ENCODE measurements around the gene NUP98.

The NUP98 gene

DNA sequence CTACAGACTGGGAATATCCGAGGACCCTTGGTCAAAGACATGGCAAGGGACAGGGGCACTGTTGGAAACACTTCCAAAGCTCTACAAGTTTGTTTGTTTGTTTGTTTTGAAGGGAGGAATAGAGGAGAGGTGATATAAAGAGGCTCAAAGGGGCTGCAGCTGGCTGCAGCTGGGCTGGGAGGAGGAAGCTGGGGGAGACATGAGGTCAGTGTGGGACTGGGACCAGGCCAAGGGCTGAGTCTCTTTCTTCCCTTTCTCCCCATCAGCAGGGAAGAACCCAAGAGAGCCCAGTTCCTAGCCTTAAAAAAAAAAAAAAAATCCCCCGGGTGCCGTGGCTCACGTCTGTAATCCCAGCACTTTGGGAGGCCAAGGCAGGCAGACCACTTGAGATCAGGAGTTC is 38.4 kb upstream of the NUP98 start:
- no peak overlapping the region for H3K9ac ChIP-seq (ENCODE audit: low read depth, low read length)
- no peaks in the 10 kb centered on the region for H3K9me3 ChIP-seq (ENCODE audit: insufficient read depth, low read depth, low read length)
- WGBS = 91% methylated on average over 4 of the region's 4 CpGs
- H3K4me1 ChIP-seq (ENCODE audit: insufficient read depth, low read length) = peaks cover 25% of the 10 kb centered on the region
- H3K36me3 ChIP-seq (ENCODE audit: insufficient read depth, low read length) = peaks cover 11% of the 10 kb centered on the region; the same call in 1 of the 2 replicates
- H3K27me3 ChIP-seq (ENCODE audit: insufficient read depth, low read length) = no peaks in the 10 kb centered on the region
- no peak overlapping the region for H3K4me3 ChIP-seq (ENCODE audit: low read length)
- no peak overlapping the region for H3K27ac ChIP-seq (ENCODE audit: low read depth, low read length)

DNA sequence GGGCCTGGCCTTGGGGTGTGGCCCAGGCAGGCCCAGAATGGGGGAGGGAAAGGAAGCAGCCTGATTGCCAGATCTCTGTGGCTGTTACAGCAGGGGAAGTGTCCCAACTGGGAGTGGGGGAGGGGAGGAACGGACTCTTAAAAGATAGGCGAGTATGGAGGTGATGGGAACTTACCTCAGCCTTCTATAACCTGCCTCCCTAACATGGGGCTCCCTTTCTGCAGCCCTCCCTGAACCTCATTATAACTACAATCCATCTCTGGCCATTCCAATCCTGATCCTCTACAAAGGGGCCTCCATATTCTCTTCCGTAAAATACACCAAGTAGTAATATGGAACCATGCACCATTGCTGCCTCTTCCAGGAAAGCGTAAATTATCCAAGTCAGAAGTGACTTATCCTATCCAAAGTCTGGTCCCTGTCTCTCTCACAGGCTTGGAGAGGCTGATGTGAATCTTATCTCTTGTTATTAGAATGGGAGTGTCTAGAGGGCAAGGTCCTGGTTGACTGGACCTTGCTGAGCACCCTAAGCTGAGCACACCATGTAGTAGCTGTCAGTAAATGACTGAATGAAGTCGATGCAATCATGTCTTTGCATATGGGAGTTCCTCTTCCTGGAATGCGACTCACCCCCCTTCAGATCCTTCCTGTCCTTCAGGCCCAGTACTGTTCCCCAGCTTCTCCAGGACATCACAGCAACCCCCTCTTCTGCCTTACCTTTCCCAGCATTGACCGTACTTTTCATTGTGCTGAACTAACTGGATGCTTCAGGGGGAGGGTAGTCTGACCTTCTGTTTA is 37.5 kb upstream of the NUP98 start:
- Histone ChIP-seq H3K9ac (ENCODE audit: low read depth, low read length) (no peak overlapping the region), H3K4me3 (ENCODE audit: low read length) (no peak overlapping the region), H3K9me3 (ENCODE audit: insufficient read depth, low read depth, low read length) (no peaks in the 10 kb centered on the region), H3K4me1 (ENCODE audit: insufficient read depth, low read length) (peaks cover 23% of the 10 kb centered on the region), H3K27me3 (ENCODE audit: insufficient read depth, low read length) (no peaks in the 10 kb centered on the region), H3K36me3 (ENCODE audit: insufficient read depth, low read length) (peaks cover 16% of the 10 kb centered on the region; the same call in 1 of the 2 replicates), H3K27ac (ENCODE audit: low read depth, low read length) (no peak overlapping the region)
- WGBS = 94% methylated on average over 5 of the region's 7 CpGs

GRCh38 chr11:3834349-3834663 is 37.0 kb upstream of the NUP98 start:
- WGBS = 81% methylated on average over 4 of the region's 4 CpGs
- H3K36me3 ChIP-seq (ENCODE audit: insufficient read depth, low read length) = peaks cover 16% of the 10 kb centered on the region; the same call in 1 of the 2 replicates
- no peaks in the 10 kb centered on the region for H3K9me3 ChIP-seq (ENCODE audit: insufficient read depth, low read depth, low read length)
- no peaks in the 10 kb centered on the region for H3K27me3 ChIP-seq (ENCODE audit: insufficient read depth, low read length)
- H3K9ac ChIP-seq (ENCODE audit: low read depth, low read length) = no peak overlapping the region
- H3K4me3 ChIP-seq (ENCODE audit: low read length) = no peak overlapping the region
- no peak overlapping the region for H3K27ac ChIP-seq (ENCODE audit: low read depth, low read length)
- peaks cover 22% of the 10 kb centered on the region for H3K4me1 ChIP-seq (ENCODE audit: insufficient read depth, low read length)

DNA sequence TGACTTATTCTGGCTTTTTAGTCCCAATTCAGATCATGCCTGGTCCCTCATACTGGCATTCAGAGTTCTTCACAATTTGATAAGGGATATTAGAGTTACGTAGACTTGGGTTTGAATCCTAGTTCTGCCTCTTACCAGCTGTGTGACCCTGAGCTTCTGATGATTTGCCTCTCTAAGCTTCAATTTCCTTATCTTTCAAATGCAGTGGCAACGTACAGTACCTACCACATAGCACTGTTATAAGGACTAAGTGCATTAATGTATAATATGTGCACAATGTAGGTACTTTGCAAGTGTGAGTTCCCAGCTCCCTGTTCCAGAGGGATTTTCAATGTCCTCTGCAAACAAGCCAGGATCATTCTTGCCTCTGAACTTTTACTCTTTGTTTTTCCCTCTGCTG is 36.1 kb upstream of the NUP98 start:
- H3K27ac ChIP-seq (ENCODE audit: low read depth, low read length) = no peak overlapping the region
- H3K36me3 ChIP-seq (ENCODE audit: insufficient read depth, low read length) = peaks cover 16% of the 10 kb centered on the region; the same call in 1 of the 2 replicates
- no peaks in the 10 kb centered on the region for H3K9me3 ChIP-seq (ENCODE audit: insufficient read depth, low read depth, low read length)
- peaks cover 22% of the 10 kb centered on the region for H3K4me1 ChIP-seq (ENCODE audit: insufficient read depth, low read length)
- no peak overlapping the region for H3K9ac ChIP-seq (ENCODE audit: low read depth, low read length)
- H3K4me3 ChIP-seq (ENCODE audit: low read length) = no peak overlapping the region
- WGBS = 100% methylated on average over 1 of the region's 2 CpGs
- H3K27me3 ChIP-seq (ENCODE audit: insufficient read depth, low read length) = no peaks in the 10 kb centered on the region

GRCh38 chr11:3832816-3833215 is 35.5 kb upstream of the NUP98 start:
- 98% methylated on average over 2 of the region's 2 CpGs for WGBS
- Histone ChIP-seq H3K9ac (ENCODE audit: low read depth, low read length) (no peak overlapping the region), H3K4me1 (ENCODE audit: insufficient read depth, low read length) (peaks cover 18% of the 10 kb centered on the region), H3K36me3 (ENCODE audit: insufficient read depth, low read length) (peaks cover 20% of the 10 kb centered on the region), H3K27me3 (ENCODE audit: insufficient read depth, low read length) (no peaks in the 10 kb centered on the region), H3K9me3 (ENCODE audit: insufficient read depth, low read depth, low read length) (no peaks in the 10 kb centered on the region), H3K27ac (ENCODE audit: low read depth, low read length) (no peak overlapping the region), H3K4me3 (ENCODE audit: low read length) (no peak overlapping the region)

DNA sequence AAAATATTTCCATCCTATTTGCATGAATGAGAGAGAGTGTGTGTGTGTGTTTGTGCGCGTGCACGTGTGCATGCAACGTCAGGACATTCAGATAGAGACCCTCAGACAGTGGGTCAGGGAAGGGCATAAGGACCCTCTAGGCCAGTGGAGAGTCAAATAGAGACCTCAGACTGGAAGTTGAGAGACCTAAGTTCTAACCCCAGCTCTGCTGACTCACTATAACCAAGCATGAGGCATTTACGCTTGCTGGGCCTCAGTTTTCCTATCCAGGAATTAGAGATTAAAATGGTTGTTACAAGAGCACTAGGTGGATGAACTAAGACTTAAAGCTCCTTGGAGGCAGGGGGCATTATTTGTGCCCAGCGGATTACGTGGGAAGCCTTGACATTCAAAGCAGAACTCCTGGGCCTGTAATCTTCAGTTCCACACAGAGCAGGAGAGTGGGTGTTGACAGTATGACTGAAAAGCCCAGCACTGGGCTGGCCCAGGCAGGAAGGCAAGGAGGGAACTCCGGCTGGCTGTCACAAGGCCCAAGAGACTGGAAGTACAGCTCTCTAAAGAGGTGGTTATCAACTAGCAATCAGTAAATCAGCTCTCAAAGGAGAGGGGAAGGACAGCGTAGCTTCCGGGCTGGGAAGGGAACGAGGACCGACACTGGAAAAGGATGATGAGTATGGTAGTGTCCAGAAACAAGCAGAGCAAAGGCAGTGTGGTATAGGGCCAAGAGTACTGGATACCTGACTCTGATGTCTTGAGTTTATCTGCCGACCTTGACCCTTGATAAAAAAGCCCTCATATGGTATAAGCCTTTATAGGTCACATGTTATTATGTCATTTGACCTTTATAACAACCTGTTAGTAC is 34.3 kb upstream of the NUP98 start:
- peaks cover 28% of the 10 kb centered on the region for H3K36me3 ChIP-seq (ENCODE audit: insufficient read depth, low read length)
- no peaks in the 10 kb centered on the region for H3K9me3 ChIP-seq (ENCODE audit: insufficient read depth, low read depth, low read length)
- H3K9ac ChIP-seq (ENCODE audit: low read depth, low read length) = no peak overlapping the region
- WGBS = 82% methylated on average over 11 of the region's 13 CpGs
- peaks cover 23% of the 10 kb centered on the region for H3K4me1 ChIP-seq (ENCODE audit: insufficient read depth, low read length)
- no peaks in the 10 kb centered on the region for H3K27me3 ChIP-seq (ENCODE audit: insufficient read depth, low read length)
- H3K27ac ChIP-seq (ENCODE audit: low read depth, low read length) = no peak overlapping the region
- H3K4me3 ChIP-seq (ENCODE audit: low read length) = no peak overlapping the region

DNA sequence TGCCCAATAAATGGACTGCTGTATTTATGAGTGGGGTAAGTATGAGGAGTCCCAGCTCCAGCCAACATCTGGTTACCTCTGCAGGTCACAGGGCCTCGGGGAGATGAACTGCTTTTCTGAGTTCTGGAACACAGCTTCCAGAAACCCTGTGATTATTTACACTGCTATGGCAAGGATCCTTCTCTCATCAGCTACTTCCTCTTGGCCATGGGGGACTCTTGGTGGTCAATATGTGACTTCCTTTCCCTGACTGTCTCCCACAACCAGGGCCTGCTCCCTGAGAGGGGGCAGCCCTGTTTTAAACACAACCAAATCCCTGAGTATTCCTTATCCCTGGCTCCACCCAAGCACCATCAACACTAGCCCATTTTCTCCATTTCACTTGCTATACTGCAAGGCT is 33.4 kb upstream of the NUP98 start:
- Histone ChIP-seq H3K27me3 (ENCODE audit: insufficient read depth, low read length) (no peaks in the 10 kb centered on the region), H3K9me3 (ENCODE audit: insufficient read depth, low read depth, low read length) (no peaks in the 10 kb centered on the region), H3K27ac (ENCODE audit: low read depth, low read length) (no peak overlapping the region), H3K36me3 (ENCODE audit: insufficient read depth, low read length) (peaks cover 32% of the 10 kb centered on the region), H3K9ac (ENCODE audit: low read depth, low read length) (no peak overlapping the region), H3K4me1 (ENCODE audit: insufficient read depth, low read length) (peaks cover 25% of the 10 kb centered on the region), H3K4me3 (ENCODE audit: low read length) (no peak overlapping the region)
- 96% methylated on average over 1 of the region's 1 CpG for WGBS

DNA sequence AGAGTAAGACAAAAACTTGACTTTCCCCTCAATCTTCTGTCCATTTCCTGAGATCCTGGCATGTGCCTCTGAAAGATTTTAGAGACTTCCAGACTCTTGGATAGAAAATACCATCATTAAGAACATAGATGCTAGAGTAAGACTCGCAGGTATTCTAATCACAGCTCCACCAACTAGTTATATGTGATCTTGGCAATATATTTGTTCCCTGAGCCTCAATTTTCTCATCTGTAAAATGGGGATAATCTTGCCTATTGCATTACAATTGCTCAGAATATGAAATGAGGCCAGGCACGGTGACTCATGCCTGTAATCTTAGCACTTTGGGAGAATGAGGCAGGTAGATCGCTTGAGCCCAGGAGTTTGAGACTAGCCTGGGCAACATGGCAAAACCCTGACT is 32.7 kb upstream of the NUP98 start:
- H3K27me3 ChIP-seq (ENCODE audit: insufficient read depth, low read length) = no peaks in the 10 kb centered on the region
- no peak overlapping the region for H3K4me3 ChIP-seq (ENCODE audit: low read length)
- peaks cover 30% of the 10 kb centered on the region for H3K36me3 ChIP-seq (ENCODE audit: insufficient read depth, low read length)
- H3K9ac ChIP-seq (ENCODE audit: low read depth, low read length) = no peak overlapping the region
- WGBS = 87% methylated on average over 3 of the region's 3 CpGs
- H3K4me1 ChIP-seq (ENCODE audit: insufficient read depth, low read length) = peaks cover 26% of the 10 kb centered on the region
- H3K27ac ChIP-seq (ENCODE audit: low read depth, low read length) = no peak overlapping the region
- H3K9me3 ChIP-seq (ENCODE audit: insufficient read depth, low read depth, low read length) = no peaks in the 10 kb centered on the region

GRCh38 chr11:3827434-3828186 is 30.3 kb upstream of the NUP98 start:
- no peak overlapping the region for H3K9ac ChIP-seq (ENCODE audit: low read depth, low read length)
- peaks cover 19% of the 10 kb centered on the region; the same call in 1 of the 2 replicates for H3K4me1 ChIP-seq (ENCODE audit: insufficient read depth, low read length)
- H3K27ac ChIP-seq (ENCODE audit: low read depth, low read length) = peak overlapping the region; percentile 73; the same call in 1 of the 2 replicates
- H3K27me3 ChIP-seq (ENCODE audit: insufficient read depth, low read length) = no peaks in the 10 kb centered on the region
- H3K9me3 ChIP-seq (ENCODE audit: insufficient read depth, low read depth, low read length) = no peaks in the 10 kb centered on the region
- WGBS = 96% methylated on average over 35 of the region's 35 CpGs
- H3K36me3 ChIP-seq (ENCODE audit: insufficient read depth, low read length) = peaks cover 24% of the 10 kb centered on the region
- no peak overlapping the region for H3K4me3 ChIP-seq (ENCODE audit: low read length)

- Histone ChIP-seq H3K27ac (ENCODE audit: low read depth, low read length) (peak overlapping the region; percentile 73; the same call in 1 of the 2 replicates), H3K4me1 (ENCODE audit: insufficient read depth, low read length) (peaks cover 19% of the 10 kb centered on the region; the same call in 1 of the 2 replicates), H3K27me3 (ENCODE audit: insufficient read depth, low read length) (no peaks in the 10 kb centered on the region), H3K4me3 (ENCODE audit: low read length) (no peak overlapping the region), H3K9ac (ENCODE audit: low read depth, low read length) (no peak overlapping the region), H3K36me3 (ENCODE audit: insufficient read depth, low read length) (peaks cover 24% of the 10 kb centered on the region), H3K9me3 (ENCODE audit: insufficient read depth, low read depth, low read length) (no peaks in the 10 kb centered on the region)
- WGBS = 79% methylated on average over 3 of the region's 3 CpGs
Observed at GRCh38 chr11:3826721-3827120, 29.4 kb upstream of the NUP98 start.
